ENCODE data around the gene CSRP3.

CSRP3 gene

DNA sequence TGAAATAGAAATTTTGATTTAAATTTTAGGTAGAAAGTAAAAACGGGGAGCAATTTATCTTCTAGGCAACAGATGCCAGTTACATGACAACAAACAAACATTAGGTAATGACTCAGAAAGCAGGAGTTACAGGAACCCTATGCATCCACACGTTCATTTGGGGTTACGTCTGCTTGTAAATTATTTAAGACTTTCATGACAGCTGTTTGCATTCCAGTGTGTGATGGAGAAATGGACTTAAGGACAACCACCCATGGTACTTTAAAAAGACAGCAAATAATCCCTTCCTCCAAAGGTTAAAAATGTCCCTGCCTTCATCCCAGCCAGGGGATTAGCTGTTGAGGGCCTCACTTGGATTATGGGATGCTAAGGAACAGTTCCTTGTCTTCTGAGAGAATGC, 27.2 kb upstream of the CSRP3 start:
- ATAC-seq (ENCODE audit: low read depth) (peak; percentile 30; the same call in 1 of the 3 replicates), DNase-seq (ENCODE audit: low spot score) (no peak)
- Histone ChIP-seq H3K36me3 (ENCODE audit: low read depth) (peaks cover 53% of the 10 kb centered on the region), H3K27me3 (ENCODE audit: insufficient read depth, poor library complexity, severe bottlenecking) (no peaks in the 10 kb centered on the region), H3K4me3 (ENCODE audit: severe bottlenecking) (no peak overlapping the region), H3K9me3 (ENCODE audit: severe bottlenecking) (no peaks in the 10 kb centered on the region), H3K4me1 (ENCODE audit: insufficient read depth, poor library complexity, severe bottlenecking) (peaks cover 21% of the 10 kb centered on the region), H3K27ac (ENCODE audit: poor library complexity, severe bottlenecking) (peak overlapping the region; percentile 30)
- TF ChIP-seq, protein P1, sequence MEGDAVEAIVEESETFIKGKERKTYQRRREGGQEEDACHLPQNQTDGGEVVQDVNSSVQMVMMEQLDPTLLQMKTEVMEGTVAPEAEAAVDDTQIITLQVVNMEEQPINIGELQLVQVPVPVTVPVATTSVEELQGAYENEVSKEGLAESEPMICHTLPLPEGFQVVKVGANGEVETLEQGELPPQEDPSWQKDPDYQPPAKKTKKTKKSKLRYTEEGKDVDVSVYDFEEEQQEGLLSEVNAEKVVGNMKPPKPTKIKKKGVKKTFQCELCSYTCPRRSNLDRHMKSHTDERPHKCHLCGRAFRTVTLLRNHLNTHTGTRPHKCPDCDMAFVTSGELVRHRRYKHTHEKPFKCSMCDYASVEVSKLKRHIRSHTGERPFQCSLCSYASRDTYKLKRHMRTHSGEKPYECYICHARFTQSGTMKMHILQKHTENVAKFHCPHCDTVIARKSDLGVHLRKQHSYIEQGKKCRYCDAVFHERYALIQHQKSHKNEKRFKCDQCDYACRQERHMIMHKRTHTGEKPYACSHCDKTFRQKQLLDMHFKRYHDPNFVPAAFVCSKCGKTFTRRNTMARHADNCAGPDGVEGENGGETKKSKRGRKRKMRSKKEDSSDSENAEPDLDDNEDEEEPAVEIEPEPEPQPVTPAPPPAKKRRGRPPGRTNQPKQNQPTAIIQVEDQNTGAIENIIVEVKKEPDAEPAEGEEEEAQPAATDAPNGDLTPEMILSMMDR (IDR thresholded peaks at IDR 0.05; ENCODE audit: poor library complexity, severe bottlenecking), result no peak

DNA sequence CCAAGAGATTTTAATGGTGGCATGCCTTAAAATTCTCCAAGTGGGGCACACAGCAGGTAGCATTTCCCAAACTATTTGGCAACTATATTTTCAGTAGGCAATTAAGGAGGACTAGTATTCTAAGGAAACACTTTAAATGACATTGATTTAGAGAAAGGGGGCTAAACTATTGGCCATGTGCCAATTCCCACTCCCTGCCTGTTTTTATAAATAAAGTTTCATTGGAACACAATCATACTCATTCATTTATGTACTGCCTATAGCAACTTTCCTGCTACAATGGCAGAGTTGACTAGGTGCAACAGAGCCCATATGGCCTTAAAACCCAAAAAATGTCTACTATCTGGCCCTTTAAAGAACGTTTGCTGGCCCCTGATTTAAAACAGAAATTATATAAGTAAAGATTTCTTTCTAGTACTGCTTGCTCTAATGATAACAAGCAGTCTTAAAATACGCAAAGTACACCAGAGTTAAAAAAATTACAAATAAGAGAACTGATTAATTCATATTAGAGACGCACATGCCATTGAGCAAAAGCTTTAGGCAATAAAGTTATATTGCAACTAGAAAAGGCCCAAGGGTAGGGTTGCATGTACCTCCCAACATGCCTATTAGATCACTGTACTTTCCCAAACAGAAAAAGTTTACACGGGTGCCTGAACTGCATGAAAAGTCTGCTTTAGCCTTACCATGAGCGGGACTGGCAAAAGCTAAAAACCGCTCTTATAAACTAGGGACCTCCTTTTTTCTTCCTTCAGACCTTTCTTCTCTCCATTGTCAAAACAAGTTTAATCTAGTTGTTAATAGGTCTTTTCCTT, 24.8 kb upstream of the CSRP3 start:
- TF ChIP-seq, protein P1 (IDR thresholded peaks at IDR 0.05; ENCODE audit: poor library complexity, severe bottlenecking), result no peak
- DNase-seq (ENCODE audit: low spot score), result no peak
- H3K27ac ChIP-seq (ENCODE audit: poor library complexity, severe bottlenecking), result no peak overlapping the region
- H3K9me3 ChIP-seq (ENCODE audit: severe bottlenecking), result no peaks in the 10 kb centered on the region
- H3K27me3 ChIP-seq (ENCODE audit: insufficient read depth, poor library complexity, severe bottlenecking), result no peaks in the 10 kb centered on the region
- H3K4me3 ChIP-seq (ENCODE audit: severe bottlenecking), result no peak overlapping the region
- H3K36me3 ChIP-seq (ENCODE audit: low read depth), result peaks cover 50% of the 10 kb centered on the region
- ATAC-seq (ENCODE audit: low read depth), result no peak
- H3K4me1 ChIP-seq (ENCODE audit: insufficient read depth, poor library complexity, severe bottlenecking), result peaks cover 9% of the 10 kb centered on the region

DNA sequence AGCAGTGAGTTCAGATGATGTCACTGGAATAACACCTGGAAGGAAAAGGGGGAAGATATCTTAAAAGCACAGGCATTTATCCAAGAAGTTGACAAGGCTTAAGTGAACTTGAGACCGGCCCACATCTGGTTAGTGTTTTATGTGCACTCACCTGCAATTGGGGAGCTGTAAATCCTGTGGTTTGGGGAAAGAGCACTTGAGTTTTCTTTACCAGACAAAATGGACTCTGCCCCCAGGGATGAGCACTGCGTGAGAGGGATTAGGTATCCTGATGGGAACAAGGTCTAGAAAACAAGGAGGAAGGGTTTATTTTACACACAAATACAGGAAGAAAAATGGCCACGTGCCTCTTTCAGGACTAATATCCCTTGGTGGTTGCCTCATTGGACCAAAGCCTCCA, 23.8 kb upstream of the CSRP3 start:
- no peak overlapping the region for H3K4me3 ChIP-seq (ENCODE audit: severe bottlenecking)
- TF ChIP-seq, protein P1 (IDR thresholded peaks at IDR 0.05; ENCODE audit: poor library complexity, severe bottlenecking), result no peak
- peaks cover 9% of the 10 kb centered on the region for H3K4me1 ChIP-seq (ENCODE audit: insufficient read depth, poor library complexity, severe bottlenecking)
- no peaks in the 10 kb centered on the region for H3K9me3 ChIP-seq (ENCODE audit: severe bottlenecking)
- ATAC-seq (ENCODE audit: low read depth) (no peak), DNase-seq (ENCODE audit: low spot score) (no peak)
- H3K27ac ChIP-seq (ENCODE audit: poor library complexity, severe bottlenecking), result no peak overlapping the region
- H3K27me3 ChIP-seq (ENCODE audit: insufficient read depth, poor library complexity, severe bottlenecking), result no peaks in the 10 kb centered on the region
- H3K36me3 ChIP-seq (ENCODE audit: low read depth), result peaks cover 40% of the 10 kb centered on the region

DNA sequence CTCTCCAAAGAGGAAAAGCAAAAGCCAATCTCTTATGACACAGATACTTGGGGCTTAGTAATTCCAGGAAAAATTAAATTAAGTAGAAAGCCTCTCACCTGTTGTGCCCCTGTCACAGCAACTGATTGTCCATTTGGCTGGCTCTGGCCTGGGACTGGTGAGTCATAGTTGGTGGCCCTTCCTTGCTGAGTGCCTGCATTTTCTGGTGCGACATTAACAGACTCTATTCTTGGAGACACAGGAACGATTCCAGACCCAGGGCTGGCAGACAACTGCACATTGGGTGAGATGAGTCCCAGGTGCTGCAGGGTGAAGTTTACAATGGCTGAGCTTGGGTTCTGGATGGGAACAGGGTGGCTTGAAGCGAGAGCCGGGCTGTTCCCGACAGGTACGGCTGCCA, 23.3 kb upstream of the CSRP3 start:
- ATAC-seq (ENCODE audit: low read depth) (no peak), DNase-seq (ENCODE audit: low spot score) (no peak)
- no peaks in the 10 kb centered on the region for H3K9me3 ChIP-seq (ENCODE audit: severe bottlenecking)
- peaks cover 36% of the 10 kb centered on the region for H3K36me3 ChIP-seq (ENCODE audit: low read depth)
- TF ChIP-seq, protein P1 (IDR thresholded peaks at IDR 0.05; ENCODE audit: poor library complexity, severe bottlenecking), result no peak
- no peaks in the 10 kb centered on the region for H3K27me3 ChIP-seq (ENCODE audit: insufficient read depth, poor library complexity, severe bottlenecking)
- H3K4me1 ChIP-seq (ENCODE audit: insufficient read depth, poor library complexity, severe bottlenecking), result peaks cover 9% of the 10 kb centered on the region
- no peak overlapping the region for H3K4me3 ChIP-seq (ENCODE audit: severe bottlenecking)
- H3K27ac ChIP-seq (ENCODE audit: poor library complexity, severe bottlenecking), result no peak overlapping the region
